DND-41 (cell line): ENCODE results near the gene CACNA1D.

Experiments
- ATAC-seq: fragments of 200-7000 bp; cut with Tn5 transposase; 3 replicates; pipeline ENCODE4 v1.9.1; 2021; ENCODE audit warnings: low read depth; ENCODE audit not compliant: insufficient read depth
- DNase-seq: peaks from one replicate; pipeline ENCODE4 v3.0.0-alpha.2; 2020
- H2AFZ ChIP-seq: 2 replicates; pipeline ENCODE4 v1.6.0; 2012; ENCODE audit warnings: low read depth, low read length
- H3K27ac ChIP-seq: 2 replicates; pipeline ENCODE4 v1.5.1; 2012; ENCODE audit warnings: low read length, inconsistent platforms
- H3K27me3 ChIP-seq: fragments of 200-600 bp; sonication (generic); 2 replicates; pipeline ENCODE4 v1.6.0; 2012; ENCODE audit warnings: low read length, mild to moderate bottlenecking, inconsistent platforms; ENCODE audit not compliant: insufficient read depth, poor library complexity
- H3K36me3 ChIP-seq: 2 replicates; pipeline ENCODE4 v1.5.1; 2012; ENCODE audit warnings: low read length, inconsistent platforms; ENCODE audit not compliant: insufficient read depth
- H3K4me1 ChIP-seq: 2 replicates; pipeline ENCODE4 v1.5.1; 2012; ENCODE audit warnings: mild to moderate bottlenecking, low read length; ENCODE audit not compliant: insufficient read depth
- H3K4me2 ChIP-seq: 2 replicates; pipeline ENCODE4 v1.6.0; 2012; ENCODE audit warnings: mild to moderate bottlenecking, moderate library complexity, low read length, inconsistent platforms; ENCODE audit not compliant: insufficient read depth
- H3K4me3 ChIP-seq, 2 experiments: fragments of 200-600 bp in 1 of 2; shearing (Covaris generic) in 1 of 2; 2 replicates each; pipeline ENCODE4 v1.5.1; 2012 to 2016; ENCODE audit warnings: inconsistent platforms in 2 of 2, low read length in 2 of 2, mild to moderate bottlenecking in 2 of 2, low read depth in 1 of 2, moderate library complexity in 1 of 2
- H3K79me2 ChIP-seq: 2 replicates; pipeline ENCODE4 v1.6.0; 2012; ENCODE audit warnings: low read length, inconsistent platforms; ENCODE audit not compliant: insufficient read depth
- H3K9ac ChIP-seq: 2 replicates; pipeline ENCODE4 v1.6.0; 2012; ENCODE audit warnings: low read depth, mild to moderate bottlenecking, inconsistent platforms, low read length, moderate library complexity
- H3K9me3 ChIP-seq: 2 replicates; pipeline ENCODE4 v1.5.1; 2012; ENCODE audit warnings: low read length, moderate library complexity, mild to moderate bottlenecking, inconsistent platforms; ENCODE audit not compliant: insufficient read depth, severe bottlenecking
- H4K20me1 ChIP-seq: 2 replicates; pipeline ENCODE4 v1.6.0; 2012; ENCODE audit warnings: low read length; ENCODE audit not compliant: insufficient read depth
- EZH2 ChIP-seq: IDR thresholded peaks from 3 replicates; pipeline ENCODE4 v1.6.1; 2012; ENCODE audit warnings: borderline replicate concordance, low read depth, mild to moderate bottlenecking, moderate library complexity, low read length, inconsistent platforms; ENCODE audit not compliant: severe bottlenecking
- TF ChIP-seq, protein P1 (sequence below): IDR thresholded peaks from 2 replicates; pipeline ENCODE4 v1.5.1; 2012; ENCODE audit warnings: borderline replicate concordance, low read length, moderate library complexity, mild to moderate bottlenecking; ENCODE audit not compliant: poor library complexity, severe bottlenecking; ENCODE audit errors: extremely low read depth

CACNA1D gene

DNA sequence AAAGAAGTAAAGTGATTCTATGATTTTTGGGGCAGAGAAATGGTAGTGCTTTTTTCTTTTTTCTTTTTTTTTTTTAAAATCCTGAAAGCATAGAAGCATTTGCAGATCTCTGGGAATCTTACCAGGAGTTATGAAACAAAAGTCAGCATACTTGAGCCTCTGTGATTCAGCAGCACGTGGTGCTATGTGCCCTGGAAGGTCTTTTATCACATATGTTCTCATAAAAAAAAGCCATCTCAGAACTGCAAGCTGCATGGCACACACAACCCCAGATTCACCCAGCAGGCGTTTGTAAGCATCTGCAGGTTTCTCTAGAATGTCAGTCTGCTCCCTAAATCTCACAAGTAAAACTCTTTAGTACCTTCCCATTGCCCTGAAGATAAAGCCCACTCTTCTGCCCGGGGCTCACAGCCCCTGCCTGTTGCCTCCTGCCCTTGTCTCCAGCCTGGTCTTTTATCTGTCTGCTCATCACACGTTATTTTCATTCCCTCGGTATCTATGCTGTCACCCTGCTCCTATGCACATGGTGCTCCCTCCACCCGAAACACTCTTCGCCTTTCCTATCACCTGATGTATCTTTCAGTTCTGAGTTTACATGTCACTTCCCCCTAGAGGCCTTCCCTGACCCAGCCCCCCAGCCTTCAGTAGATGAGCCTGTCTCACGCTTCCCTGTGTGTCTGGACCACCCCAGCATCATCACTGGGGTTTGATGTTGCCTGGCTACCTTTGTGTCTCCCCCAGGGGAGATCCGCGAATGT is 279.4 kb downstream of the CACNA1D start:
- Histone ChIP-seq H3K79me2 (no peaks in the 10 kb centered on the region), H3K4me1 (no peaks in the 10 kb centered on the region), H2AFZ (no peak overlapping the region), H3K27me3 (peaks cover 10% of the 10 kb centered on the region), H3K36me3 (no peaks in the 10 kb centered on the region), H3K4me3 (no peak overlapping the region), H4K20me1 (no peaks in the 10 kb centered on the region), H3K9me3 (no peaks in the 10 kb centered on the region), H3K27ac (no peak overlapping the region), H3K9ac (no peak overlapping the region), H3K4me2 (no peak overlapping the region)
- TF ChIP-seq EZH2 = no peak
- TF ChIP-seq, protein P1, sequence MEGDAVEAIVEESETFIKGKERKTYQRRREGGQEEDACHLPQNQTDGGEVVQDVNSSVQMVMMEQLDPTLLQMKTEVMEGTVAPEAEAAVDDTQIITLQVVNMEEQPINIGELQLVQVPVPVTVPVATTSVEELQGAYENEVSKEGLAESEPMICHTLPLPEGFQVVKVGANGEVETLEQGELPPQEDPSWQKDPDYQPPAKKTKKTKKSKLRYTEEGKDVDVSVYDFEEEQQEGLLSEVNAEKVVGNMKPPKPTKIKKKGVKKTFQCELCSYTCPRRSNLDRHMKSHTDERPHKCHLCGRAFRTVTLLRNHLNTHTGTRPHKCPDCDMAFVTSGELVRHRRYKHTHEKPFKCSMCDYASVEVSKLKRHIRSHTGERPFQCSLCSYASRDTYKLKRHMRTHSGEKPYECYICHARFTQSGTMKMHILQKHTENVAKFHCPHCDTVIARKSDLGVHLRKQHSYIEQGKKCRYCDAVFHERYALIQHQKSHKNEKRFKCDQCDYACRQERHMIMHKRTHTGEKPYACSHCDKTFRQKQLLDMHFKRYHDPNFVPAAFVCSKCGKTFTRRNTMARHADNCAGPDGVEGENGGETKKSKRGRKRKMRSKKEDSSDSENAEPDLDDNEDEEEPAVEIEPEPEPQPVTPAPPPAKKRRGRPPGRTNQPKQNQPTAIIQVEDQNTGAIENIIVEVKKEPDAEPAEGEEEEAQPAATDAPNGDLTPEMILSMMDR = no peak
- 0 out of 3 replicates have a peak, but pooled peaks have one; percentile 22 for ATAC-seq
- DNase-seq = no peak

DNA sequence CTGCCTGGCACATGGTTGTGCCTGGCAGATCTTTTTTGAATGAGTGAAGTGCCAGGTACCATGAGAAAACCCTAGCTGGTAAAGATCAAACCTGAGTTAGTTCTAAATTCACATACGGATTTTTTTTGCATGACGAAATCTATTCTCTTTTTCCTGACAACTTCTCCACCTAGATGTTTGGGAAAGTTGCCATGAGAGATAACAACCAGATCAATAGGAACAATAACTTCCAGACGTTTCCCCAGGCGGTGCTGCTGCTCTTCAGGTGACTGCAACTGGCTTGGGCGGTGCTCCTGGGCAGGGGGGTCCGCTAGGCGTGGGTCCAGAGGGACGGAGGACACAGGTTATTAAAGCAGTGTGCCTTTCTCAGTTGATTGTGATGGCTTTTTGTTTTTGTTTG is 280.0 kb downstream of the CACNA1D start:
- Histone ChIP-seq H3K4me2 (no peak overlapping the region), H3K4me1 (no peaks in the 10 kb centered on the region), H3K79me2 (no peaks in the 10 kb centered on the region), H3K4me3 (no peak overlapping the region), H3K27me3 (peaks cover 5% of the 10 kb centered on the region), H3K9ac (no peak overlapping the region), H3K36me3 (no peaks in the 10 kb centered on the region), H2AFZ (no peak overlapping the region), H4K20me1 (no peaks in the 10 kb centered on the region), H3K27ac (no peak overlapping the region), H3K9me3 (no peaks in the 10 kb centered on the region)
- no peak for ATAC-seq
- TF ChIP-seq, protein P1 = no peak
- no peak for TF ChIP-seq EZH2
- DNase-seq = no peak

DNA sequence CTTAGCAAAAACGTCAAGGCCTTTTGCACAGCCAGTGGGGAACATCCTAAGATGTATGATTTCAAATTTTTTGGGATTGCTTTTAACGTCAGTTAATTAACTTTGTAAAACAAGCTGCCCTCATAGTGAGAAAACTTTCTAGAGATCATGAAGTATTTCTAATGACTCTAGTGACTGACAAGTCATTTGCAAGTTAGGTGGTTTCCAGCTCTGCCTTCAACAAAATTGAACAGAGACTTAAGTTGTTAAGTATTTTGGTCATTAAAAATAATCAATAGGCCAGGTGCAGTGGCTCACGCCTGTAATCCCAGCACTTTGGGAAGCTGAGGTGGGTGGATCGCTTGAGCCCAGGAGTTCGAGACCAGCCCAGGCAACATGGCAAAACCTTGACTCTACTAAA is 280.6 kb downstream of the CACNA1D start:
- H2AFZ ChIP-seq = no peak overlapping the region
- H3K27ac ChIP-seq = no peak overlapping the region
- ATAC-seq (no peak), DNase-seq (no peak)
- peaks cover 3% of the 10 kb centered on the region for H3K27me3 ChIP-seq
- no peak overlapping the region for H3K9ac ChIP-seq
- TF ChIP-seq, protein P1 = no peak
- no peak for TF ChIP-seq EZH2
- no peak overlapping the region for H3K4me2 ChIP-seq
- no peaks in the 10 kb centered on the region for H3K36me3 ChIP-seq
- no peaks in the 10 kb centered on the region for H3K79me2 ChIP-seq
- H3K9me3 ChIP-seq = no peaks in the 10 kb centered on the region
- H3K4me1 ChIP-seq = no peaks in the 10 kb centered on the region
- H3K4me3 ChIP-seq = no peak overlapping the region
- H4K20me1 ChIP-seq = no peaks in the 10 kb centered on the region
